ACHN (cell line): ENCODE data around the gene PACSIN3.
"Not testable (repeated sequence)": the region's sequence is repeated elsewhere in the genome, so short reads cannot be mapped to it uniquely, and the experiment has no call there.

Experiments
- DNase-seq: peaks from one replicate; pipeline ENCODE4 v3.0.0-alpha.2; 2015
- in situ Hi-C: cut with HindIII; loops from 2 replicates; pipeline ENCODE4 v1.10.0; 2017; ENCODE audit warnings: low sequenced_read_pairs, low pct_ligation_motif_present, low pct_unique_long_range_greater_than_20kb

PACSIN3 gene

DNA sequence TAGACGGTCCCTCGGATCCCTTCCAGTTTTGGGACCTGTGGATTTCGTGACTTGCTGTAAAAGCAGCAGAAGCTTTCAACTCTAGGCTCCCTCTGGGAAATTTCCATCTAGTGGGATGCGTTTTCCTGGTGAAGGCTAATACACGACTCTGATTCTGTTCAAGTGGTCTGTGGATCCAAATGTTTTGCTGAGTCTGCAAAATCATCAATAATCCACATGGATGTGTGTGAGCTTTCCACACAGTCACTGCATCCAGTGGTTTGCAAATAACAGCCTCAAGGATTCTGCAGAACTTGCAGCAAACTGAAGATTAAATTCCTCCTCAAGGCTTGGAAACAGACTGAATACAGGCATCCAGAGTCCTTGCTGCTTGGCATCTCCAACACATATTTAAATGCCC lies 16.3 kb upstream of the PACSIN3 start:
- in situ Hi-C loops: no loop called here
- DNase-seq: no peak

DNA sequence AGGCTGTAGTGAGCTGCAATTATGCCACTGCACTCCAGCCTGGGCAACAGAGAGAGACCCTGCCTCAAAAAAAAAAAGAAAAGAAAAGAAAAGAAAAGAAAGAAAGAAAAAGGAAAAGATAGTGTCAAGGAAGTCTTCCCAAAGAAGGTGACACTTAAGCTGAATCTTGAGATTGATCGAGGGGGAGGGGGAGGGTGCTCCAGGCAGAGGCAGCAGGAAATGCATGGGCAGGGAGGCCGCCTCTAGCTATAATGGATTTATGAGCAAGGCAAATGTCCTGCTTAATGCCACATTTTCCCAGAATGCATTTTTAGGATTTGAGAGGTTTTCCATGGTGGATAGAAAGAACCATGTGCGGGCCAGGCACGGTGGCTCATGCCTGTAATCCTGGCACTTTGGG lies 14.8 kb upstream of the PACSIN3 start:
- in situ Hi-C loops: no loop called here
- DNase-seq: no peak

DNA sequence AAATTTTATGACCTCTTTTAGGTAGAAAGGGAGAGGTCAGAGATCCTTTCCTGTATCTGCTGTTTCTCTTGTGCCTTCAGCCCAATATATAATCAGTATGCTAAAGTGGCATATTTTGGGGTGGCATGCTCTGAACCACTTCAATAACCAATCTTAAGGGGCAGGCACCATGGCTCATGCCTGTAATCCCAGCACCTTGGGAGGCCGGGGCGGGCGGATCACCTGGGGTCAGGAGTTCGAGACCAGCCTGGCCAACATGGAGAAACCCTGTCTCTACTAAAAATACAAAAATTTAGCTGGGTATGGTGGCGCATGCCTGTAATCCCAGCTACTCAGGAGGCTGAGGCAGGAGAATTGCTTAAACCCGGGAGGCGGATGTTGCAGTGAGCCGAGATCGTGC lies 11.9 kb upstream of the PACSIN3 start:
- DNase-seq, in situ Hi-C loops: not testable (repeated sequence)

DNA sequence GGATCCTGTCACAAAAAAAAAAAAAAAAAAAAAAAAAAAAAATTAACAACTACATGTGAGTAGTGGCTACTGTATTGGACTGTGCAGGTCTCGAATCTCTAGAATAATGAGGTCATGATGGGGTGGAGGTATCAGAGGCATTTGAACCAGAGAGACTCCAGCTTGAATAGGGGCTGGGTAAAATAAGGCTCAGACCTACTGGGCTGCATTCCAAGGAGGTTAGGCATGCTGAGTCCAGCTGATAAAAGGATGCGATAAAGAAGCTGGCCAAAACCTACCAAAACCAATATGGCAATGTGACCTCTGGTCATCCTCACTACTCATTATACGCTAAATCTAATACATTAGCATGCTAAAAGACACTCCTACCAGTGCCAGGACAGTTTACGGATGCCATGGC lies 5.9 kb upstream of the PACSIN3 start:
- in situ Hi-C loops: no loop called here
- DNase-seq: no peak

DNA sequence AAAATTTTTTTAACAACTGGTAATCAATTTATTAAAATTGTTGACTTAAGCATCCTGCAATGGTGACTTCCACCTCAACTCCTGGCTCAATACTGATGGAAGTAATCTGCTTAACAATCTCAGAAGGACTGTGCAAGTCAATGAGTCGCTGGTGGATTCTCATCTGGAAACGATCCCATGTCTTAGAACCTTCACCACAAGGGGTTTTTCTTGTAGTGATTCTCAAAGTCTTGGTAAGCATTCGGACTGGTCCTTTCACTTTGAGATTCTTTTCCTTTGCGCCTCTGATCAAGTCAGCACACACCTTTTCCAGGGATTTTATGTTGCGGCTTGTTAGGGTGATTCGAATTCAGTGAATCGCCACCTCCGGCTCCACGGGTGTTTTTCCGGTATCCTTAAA lies 4.9 kb upstream of the PACSIN3 start:
- in situ Hi-C loops, DNase-seq: not testable (repeated sequence)

DNA sequence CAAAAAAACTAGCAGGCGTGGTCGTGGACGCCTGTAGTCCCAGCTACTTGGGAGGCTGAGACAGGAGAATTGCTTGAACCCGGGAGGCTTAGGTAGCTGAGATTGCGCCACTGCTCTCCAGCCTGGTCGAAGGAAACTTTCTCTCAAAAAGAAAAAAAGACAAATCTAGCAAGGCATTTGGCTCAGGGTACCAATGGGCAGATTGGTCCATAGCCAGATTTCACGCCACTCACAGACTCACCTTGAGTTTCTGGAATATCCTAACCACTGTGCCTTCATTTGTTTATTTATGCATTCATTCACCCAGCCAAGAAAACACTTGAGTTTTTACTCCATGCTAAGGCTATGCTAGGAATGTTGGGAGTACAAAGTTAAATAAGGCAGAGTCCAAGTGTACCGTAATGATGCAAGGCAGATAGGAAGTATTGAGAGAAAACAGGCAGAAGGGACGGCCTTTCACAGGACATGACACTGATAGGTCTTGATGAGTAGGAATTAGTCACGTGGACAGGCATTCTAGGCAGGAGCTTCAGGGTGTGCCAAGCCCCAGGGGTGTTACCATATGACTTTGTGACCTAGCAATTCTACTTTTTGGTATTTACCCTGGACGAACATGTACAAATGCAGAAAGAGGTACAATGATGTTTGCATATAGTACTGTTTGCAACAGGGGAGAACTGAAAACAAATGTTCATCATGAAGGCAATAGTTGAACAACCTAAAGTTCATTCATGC lies 3.0 kb upstream of the PACSIN3 start:
- in situ Hi-C loops: no loop called here

DNA sequence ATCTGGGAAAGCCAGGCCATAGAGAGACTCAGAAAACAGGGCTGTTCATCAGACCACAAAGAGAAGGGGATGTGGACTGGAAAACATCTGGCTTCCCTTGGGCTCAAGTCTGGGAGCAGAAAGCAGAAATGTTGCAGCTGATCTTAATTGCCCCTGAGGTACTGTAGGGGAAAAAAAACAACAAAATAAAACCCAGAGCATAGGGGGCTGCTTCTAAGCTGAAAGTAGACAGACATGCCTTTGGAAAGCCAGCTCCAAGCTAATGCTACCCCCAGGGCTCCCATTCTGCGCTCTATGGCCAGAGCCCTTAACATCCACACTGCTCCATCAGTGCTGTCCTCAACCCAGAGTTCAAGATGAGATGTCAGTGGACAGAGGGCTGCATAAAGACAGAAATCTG lies 2.0 kb upstream of the PACSIN3 start:
- no peak for DNase-seq
- in situ Hi-C loops: no loop called here

More for the DNA sequence above, 3.0 kb upstream of the PACSIN3 start:
- peak; percentile 26 for DNase-seq

DNA sequence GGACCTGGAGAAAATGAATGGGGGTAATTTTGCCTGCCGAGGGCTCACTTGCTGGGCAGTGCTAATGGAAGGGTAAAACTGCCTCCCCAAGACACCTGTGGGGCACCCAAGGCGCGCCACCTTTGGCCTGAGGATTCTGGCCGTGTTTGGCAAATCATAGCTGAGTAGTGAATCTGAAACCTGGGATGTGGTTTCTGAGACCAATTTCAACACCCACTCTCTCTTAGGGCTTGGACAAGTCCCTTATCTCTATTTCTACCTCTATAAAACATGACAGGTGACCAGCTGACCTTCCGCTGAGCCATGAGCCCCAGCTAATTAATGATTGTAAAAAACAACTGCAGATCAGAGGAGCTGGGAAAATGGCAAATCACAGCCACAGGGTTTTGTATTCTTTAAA lies 1.5 kb upstream of the PACSIN3 start:
- in situ Hi-C loops: no loop called here
- no peak for DNase-seq

DNA sequence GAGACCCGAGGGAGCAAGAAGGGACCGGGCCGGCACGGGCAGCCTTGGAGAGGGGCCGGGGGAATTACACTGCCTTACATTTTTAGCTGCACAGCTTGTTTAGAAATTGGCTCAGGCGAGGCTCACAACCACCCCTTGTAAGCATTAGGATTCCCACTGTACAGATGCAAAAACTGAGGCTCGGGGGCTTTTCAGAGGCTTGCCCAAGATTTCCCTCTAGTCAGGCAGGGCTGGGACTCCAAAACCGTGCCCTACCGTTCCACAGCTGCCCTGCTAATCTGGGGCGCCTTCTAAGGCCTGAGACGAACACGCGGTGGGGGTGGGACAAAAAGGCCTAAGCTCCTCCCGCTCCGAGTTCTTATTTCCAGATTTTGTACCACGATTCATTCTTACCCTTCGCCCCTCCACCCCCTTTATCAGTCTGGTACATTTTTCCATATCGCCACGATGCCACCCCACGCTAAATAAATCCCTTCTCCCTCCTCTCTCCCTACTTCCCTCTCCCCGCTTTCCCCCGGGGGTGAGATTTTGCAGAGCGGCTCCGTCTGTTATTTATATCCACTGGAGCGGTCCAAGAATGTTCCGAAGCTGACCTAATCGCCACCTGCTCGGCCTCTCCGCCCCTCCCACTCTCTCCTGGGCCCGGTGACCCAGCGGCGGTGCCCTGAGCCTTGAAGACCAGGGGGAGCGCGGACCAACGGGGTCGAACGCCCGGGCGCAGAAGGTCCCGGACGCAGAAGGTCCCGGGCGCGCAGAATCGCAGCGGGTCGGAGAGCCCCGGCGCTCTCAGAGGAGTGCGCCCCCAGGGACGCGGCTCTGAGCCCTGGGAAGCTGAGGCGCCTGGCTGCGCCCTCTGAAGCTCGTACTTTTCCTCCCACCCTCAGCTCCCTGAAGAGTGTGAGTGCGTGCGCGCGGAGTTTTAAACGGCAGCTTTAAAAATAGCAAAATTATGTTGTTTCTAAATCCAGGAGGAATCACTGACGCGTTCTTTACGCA lies 764 bp upstream of the PACSIN3 start:
- in situ Hi-C loops: no loop called here
- DNase-seq: peak; percentile 62

DNA sequence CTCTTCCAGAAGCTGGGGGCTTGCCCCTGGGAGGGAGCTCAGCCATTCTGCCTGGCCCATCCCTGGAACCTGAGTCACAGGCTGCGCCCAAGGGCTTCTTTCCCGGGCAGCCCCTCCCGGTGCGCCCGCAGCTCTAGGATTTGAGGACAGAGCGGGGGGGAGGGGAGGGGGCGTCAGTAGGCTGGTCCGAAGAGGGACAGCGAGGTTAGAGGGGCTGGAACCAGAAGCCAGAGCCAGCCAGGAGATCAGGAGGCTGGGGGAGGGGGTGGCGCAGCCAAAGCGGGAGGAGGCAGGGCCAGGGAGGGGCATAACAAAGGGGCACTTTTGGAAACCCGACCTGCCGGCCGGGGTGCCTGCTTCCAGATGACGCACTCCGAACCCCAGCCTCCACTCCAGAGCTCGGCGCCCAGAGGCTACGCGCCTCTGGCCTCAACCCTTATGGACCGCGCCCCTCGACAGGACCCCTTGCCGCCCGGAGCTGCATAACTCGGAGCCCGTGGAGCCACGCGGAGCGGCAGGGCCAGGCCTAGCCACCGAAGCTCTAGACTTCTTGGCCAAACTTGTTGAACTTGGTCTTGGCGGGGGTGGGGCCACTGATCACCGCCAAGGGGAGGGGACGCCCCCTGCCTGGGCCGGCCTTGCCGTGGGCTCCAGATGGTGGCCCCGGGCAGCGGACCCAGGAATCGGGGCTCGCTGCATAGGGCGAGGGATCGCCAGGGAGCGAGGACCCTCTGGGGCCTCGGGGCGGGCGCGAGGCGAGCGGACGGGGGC lies 744 bp downstream of the PACSIN3 start:
- DNase-seq: no peak
- in situ Hi-C loops: no loop called here

DNA sequence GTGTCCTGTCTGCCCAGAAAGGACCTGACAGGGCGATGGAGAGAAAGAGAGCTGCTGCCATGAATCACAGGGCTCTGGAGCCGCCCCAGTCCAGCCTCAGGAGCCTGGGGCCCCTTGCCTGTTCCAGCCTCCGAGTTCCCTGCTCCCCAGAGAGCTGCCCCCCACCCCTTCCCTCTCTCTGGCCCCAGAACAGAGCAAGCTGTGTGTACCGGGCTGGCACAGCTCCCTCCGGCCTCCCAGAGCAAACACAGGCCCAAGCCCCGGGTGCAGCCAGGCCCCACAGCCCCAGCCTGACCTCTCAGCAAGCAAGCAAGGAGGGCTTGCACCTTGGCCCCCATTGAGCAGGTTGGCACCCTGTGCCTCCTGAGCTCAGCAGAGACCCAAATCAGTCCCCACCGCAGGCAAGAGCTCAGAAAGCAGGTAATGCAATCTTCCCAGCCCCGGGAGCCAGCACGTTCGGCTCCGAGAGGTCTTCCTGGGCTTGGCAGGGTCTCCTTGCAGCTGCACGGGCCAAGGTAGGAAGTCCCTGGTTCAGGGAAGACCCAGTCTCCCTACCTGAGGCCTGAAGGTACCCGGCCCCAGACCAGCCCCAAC lies 1.4 kb downstream of the PACSIN3 start:
- DNase-seq: no peak
- in situ Hi-C loops: no loop called here

DNA sequence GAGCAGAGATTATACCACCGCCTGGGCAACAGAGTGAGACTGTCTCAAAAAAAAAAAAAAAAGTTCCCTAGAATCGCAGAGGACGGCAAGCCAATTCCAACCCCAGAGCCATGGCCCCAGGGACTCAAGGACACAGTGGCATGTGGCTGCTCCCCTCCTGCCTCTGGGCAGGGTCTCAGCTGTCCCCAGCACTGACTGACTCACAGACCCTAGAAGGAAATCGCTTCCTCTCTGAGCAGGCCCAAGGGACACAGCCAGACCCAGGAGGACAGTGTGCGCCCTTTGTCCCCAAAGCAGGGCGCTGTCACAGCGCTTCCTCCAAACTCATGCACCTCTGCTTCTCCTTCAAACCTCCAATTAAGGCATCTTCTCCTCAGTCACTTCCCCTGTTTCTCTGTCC lies 2.3 kb downstream of the PACSIN3 start:
- in situ Hi-C loops: no loop called here
- no peak for DNase-seq

DNA sequence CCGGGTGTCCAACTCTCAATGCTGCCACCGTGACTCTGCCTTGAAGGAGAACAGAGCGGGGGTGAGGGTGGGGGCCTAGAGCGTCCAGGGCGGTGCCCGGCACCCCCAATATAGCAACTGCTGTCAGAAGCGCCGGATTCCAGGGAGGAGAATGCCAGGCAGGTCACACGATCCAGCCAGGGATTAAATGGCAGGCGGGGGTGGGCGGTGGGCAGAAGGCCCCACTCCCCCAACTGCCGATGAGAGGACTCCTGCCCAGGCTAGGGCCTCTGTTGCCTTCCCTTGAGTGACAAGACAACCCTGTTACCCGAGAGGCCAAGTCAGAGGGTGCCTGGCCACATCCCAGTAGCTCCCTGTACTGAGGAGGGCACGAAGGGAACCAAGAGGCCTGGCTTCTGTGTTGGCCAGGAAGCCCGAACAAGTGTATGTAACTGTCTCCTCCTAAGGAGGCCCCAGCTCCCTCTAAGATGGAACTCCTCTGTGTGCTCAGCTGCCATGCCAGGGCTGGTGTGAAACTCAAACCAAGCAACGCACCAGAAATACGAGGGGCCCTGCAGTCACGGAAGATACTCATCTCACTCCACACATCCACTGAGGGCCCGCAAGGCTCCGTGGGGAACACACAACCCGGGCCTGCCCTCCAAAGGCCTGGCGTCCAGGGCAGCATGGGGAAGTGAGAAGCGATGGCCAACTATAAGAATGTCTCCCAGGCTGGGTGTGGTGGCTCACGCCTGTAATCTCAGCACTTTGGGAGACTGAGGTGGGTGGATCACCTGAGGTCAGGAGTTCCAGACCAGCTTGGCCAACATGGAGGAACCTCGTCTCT lies 3.0 kb downstream of the PACSIN3 start:
- DNase-seq: no peak
- in situ Hi-C loops: no loop called here

DNA sequence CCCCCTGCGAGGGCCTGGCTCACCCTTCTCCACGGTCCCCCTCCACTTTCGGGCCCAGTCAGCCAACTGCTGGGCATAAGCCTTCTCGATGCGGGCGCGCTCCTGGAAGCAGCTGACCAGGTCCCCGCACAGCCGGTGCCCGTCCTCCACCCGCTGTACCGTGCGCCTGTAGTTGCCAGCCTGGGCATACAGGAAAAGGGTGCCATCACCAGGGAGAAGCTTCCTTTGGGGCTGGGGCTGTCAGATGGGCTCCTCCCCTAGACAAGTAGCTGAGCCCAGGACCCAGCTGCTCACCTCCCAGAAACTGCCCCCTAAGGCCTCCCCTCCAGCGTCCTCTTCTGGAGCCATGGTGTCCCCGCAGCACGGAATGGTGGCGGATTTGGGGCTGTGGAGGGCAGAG lies 3.9 kb downstream of the PACSIN3 start:
- in situ Hi-C loops: no loop called here
- DNase-seq: no peak

DNA sequence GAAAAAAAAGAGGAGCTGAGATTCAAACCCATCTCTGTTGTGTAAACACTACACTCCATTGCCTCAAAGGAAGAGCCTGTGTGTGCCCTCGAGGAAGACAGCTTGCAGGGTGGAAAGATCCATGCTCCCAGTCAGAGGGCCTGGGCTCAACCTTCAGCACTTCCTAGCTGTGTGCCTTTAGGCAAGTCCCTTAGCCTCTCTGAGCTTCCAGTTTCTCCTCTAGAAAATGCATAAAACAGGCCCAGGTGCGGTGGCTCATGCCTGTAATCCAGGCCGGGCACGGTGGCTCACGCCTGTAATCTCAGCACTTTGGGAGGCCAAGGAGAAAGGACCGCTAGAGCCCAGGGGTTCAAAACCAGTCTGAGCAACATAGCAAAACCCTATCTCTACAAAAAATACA lies 5.0 kb downstream of the PACSIN3 start:
- DNase-seq: no peak
- in situ Hi-C loops: no loop called here

DNA sequence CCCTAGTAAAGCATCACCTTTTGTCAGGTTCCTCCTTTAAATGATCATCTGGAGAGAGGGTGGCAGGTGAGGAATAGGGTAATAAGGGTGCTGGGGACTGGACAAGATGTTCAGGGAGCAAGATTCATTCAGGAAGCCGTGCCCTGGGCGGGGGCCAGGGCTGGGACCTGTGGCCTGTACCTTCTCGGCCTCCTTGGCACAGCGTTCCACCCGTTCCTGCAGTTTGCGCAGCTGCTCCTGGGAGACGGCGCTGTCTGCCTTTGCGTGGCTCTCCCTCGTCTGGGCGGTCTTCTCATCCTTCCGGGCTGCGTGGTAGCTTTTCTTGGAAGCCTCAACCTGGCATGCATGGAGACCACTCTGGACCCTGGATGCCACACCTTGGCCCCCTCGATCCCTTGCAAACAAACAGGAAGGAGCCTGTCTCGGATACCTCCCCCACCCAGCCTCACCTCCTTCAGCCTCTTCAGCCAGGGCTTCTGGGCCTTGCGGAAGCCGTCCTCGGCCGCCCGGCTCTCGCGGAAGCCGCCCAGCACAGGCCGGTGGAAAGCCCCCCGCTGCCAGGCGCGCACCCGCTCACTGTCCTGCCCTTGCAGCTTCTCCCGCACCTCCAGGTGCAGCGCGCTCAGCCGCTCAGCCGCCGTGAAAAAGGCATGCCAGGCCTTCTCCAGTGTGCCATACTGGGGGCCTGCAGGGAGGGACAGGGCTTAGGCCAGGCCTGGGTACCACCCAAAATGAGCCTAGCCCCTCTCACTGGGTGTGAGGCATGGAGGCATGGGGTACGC lies 6.0 kb downstream of the PACSIN3 start:
- in situ Hi-C loops: no loop called here
- no peak for DNase-seq

DNA sequence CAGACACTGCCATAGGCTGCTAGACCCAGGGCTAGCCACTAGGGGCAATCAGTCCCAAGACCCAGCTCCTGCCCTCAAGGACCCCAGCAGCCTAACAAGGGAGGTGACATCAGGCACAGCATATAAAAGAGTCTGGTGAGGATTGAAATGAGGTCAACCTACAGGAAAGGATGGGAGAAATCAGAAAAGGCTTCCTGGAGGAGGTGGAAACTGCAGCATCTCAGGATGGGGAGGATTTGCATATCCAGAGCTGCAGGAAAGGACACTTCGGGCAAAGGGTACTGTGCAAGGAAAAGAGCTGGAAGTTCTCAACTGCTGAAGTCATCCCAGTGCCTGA lies 6.6 kb downstream of the PACSIN3 start:
- in situ Hi-C loops: no loop called here
- peak; percentile 50 for DNase-seq
